ENCODE data around the gene GPHN.

The GPHN gene

GRCh38 chr14:67188326-67188725 is 680.4 kb downstream of the GPHN start:
- H3K4me1 ChIP-seq = no peaks in the 10 kb centered on the region
- in situ Hi-C loops (cut with MboI; ENCODE audit: low sequenced_read_pairs) = no loop called here
- H3K36me3 ChIP-seq (replicated peaks) = no peaks in the 10 kb centered on the region
- DNase-seq (ENCODE audit: low spot score in 2 of 2) = no peak
- H3K27me3 ChIP-seq (ENCODE audit: low read depth) = no peaks in the 10 kb centered on the region
- H3K9me3 ChIP-seq = no peaks in the 10 kb centered on the region
- H3K4me3 ChIP-seq = no peak overlapping the region

GRCh38 chr14:67191768-67192290 is 683.9 kb downstream of the GPHN start:
- no peaks in the 10 kb centered on the region for H3K27me3 ChIP-seq (ENCODE audit: low read depth)
- in situ Hi-C loops (cut with MboI; ENCODE audit: low sequenced_read_pairs) = no loop called here
- H3K4me3 ChIP-seq = no peak overlapping the region
- H3K9me3 ChIP-seq = no peaks in the 10 kb centered on the region
- no peaks in the 10 kb centered on the region for H3K36me3 ChIP-seq (replicated peaks)
- no peaks in the 10 kb centered on the region for H3K4me1 ChIP-seq
- DNase-seq (ENCODE audit: low spot score in 2 of 2) = no peak

GRCh38 chr14:67192366-67192765 is 684.4 kb downstream of the GPHN start:
- H3K36me3 ChIP-seq (replicated peaks) = no peaks in the 10 kb centered on the region
- no peak for DNase-seq (ENCODE audit: low spot score in 2 of 2)
- in situ Hi-C loops (cut with MboI; ENCODE audit: low sequenced_read_pairs) = no loop called here
- no peaks in the 10 kb centered on the region for H3K9me3 ChIP-seq
- no peaks in the 10 kb centered on the region for H3K27me3 ChIP-seq (ENCODE audit: low read depth)
- no peaks in the 10 kb centered on the region for H3K4me1 ChIP-seq
- no peak overlapping the region for H3K4me3 ChIP-seq

- Histone ChIP-seq H3K9me3 (no peaks in the 10 kb centered on the region), H3K4me3 (no peak overlapping the region), H3K4me1 (no peaks in the 10 kb centered on the region), H3K36me3 (replicated peaks) (no peaks in the 10 kb centered on the region), H3K27me3 (ENCODE audit: low read depth) (no peaks in the 10 kb centered on the region)
- DNase-seq (ENCODE audit: low spot score in 2 of 2) = no peak
- in situ Hi-C loops (cut with MboI; ENCODE audit: low sequenced_read_pairs) = no loop called here
Observed at GRCh38 chr14:67195279-67195678, 687.3 kb downstream of the GPHN start.

- Histone ChIP-seq H3K4me1 (no peaks in the 10 kb centered on the region), H3K36me3 (replicated peaks) (no peaks in the 10 kb centered on the region), H3K27me3 (ENCODE audit: low read depth) (no peaks in the 10 kb centered on the region), H3K9me3 (no peaks in the 10 kb centered on the region), H3K4me3 (no peak overlapping the region)
- in situ Hi-C loops (cut with MboI; ENCODE audit: low sequenced_read_pairs) = no loop called here
- no peak for DNase-seq (ENCODE audit: low spot score in 2 of 2)
Observed at GRCh38 chr14:67199016-67199415, 691.1 kb downstream of the GPHN start.

GRCh38 chr14:67207810-67208209 is 699.9 kb downstream of the GPHN start:
- Histone ChIP-seq H3K4me3 (no peak overlapping the region), H3K4me1 (no peaks in the 10 kb centered on the region), H3K27me3 (ENCODE audit: low read depth) (no peaks in the 10 kb centered on the region), H3K9me3 (no peaks in the 10 kb centered on the region), H3K36me3 (replicated peaks) (no peaks in the 10 kb centered on the region)
- in situ Hi-C loops (cut with MboI; ENCODE audit: low sequenced_read_pairs) = no loop called here
- no peak for DNase-seq (ENCODE audit: low spot score in 2 of 2)

GRCh38 chr14:67218126-67218525 is 710.2 kb downstream of the GPHN start:
- H3K4me1 ChIP-seq = no peaks in the 10 kb centered on the region; the same call in 1 of the 2 replicates
- H3K9me3 ChIP-seq = no peaks in the 10 kb centered on the region
- in situ Hi-C loops (cut with MboI; ENCODE audit: low sequenced_read_pairs) = no loop called here
- H3K36me3 ChIP-seq (replicated peaks) = no peaks in the 10 kb centered on the region
- no peak overlapping the region for H3K4me3 ChIP-seq
- no peak for DNase-seq (ENCODE audit: low spot score in 2 of 2)
- H3K27me3 ChIP-seq (ENCODE audit: low read depth) = peaks cover 3% of the 10 kb centered on the region; the same call in 1 of the 2 replicates

GRCh38 chr14:67221248-67221981 is 713.5 kb downstream of the GPHN start:
- H3K27me3 ChIP-seq (ENCODE audit: low read depth) = no peaks in the 10 kb centered on the region; the same call in 1 of the 2 replicates
- no peaks in the 10 kb centered on the region; the same call in 1 of the 2 replicates for H3K4me1 ChIP-seq
- no peak for DNase-seq (ENCODE audit: low spot score in 2 of 2)
- H3K4me3 ChIP-seq = no peak overlapping the region
- in situ Hi-C loops (cut with MboI; ENCODE audit: low sequenced_read_pairs) = no loop called here
- H3K36me3 ChIP-seq (replicated peaks) = no peaks in the 10 kb centered on the region
- H3K9me3 ChIP-seq = no peaks in the 10 kb centered on the region

GRCh38 chr14:67221982-67222328 is 714.0 kb downstream of the GPHN start:
- Histone ChIP-seq H3K4me1 (no peaks in the 10 kb centered on the region; the same call in 1 of the 2 replicates), H3K36me3 (replicated peaks) (no peaks in the 10 kb centered on the region), H3K4me3 (no peak overlapping the region), H3K9me3 (no peaks in the 10 kb centered on the region), H3K27me3 (ENCODE audit: low read depth) (no peaks in the 10 kb centered on the region; the same call in 1 of the 2 replicates)
- no peak for DNase-seq (ENCODE audit: low spot score in 2 of 2)
- in situ Hi-C loops (cut with MboI; ENCODE audit: low sequenced_read_pairs) = no loop called here

- in situ Hi-C loops (cut with MboI; ENCODE audit: low sequenced_read_pairs) = no loop called here
- peaks cover 6% of the 10 kb centered on the region for H3K4me1 ChIP-seq
Observed at GRCh38 chr14:67225523-67225922, 717.6 kb downstream of the GPHN start.

GRCh38 chr14:67228325-67228984 is 720.5 kb downstream of the GPHN start:
- H3K27me3 ChIP-seq (ENCODE audit: low read depth) = no peaks in the 10 kb centered on the region
- no peaks in the 10 kb centered on the region for H3K9me3 ChIP-seq
- H3K4me1 ChIP-seq = peaks cover 6% of the 10 kb centered on the region
- H3K36me3 ChIP-seq (replicated peaks) = no peaks in the 10 kb centered on the region
- DNase-seq (ENCODE audit: low spot score in 2 of 2) = no peak
- in situ Hi-C loops (cut with MboI; ENCODE audit: low sequenced_read_pairs) = no loop called here
- no peak overlapping the region for H3K4me3 ChIP-seq

More at GRCh38 chr14:67225523-67225922, 717.6 kb downstream of the GPHN start:
- no peak overlapping the region for H3K4me3 ChIP-seq
- no peaks in the 10 kb centered on the region; the same call in 1 of the 2 replicates for H3K27me3 ChIP-seq (ENCODE audit: low read depth)
- no peak for DNase-seq (ENCODE audit: low spot score in 2 of 2)
- no peaks in the 10 kb centered on the region for H3K36me3 ChIP-seq (replicated peaks)
- H3K9me3 ChIP-seq = no peaks in the 10 kb centered on the region
